Osteocyte (in vitro differentiated cells): Measurements from ENCODE around the gene UBAC2. TPM values are rescaled to one million over a fixed set of nuclear protein-coding genes. Genes with fewer than 3 reads are reported as not detected.

Experiments
- DNase-seq: peaks from one replicate; pipeline ENCODE4 v3.0.0; 2021; ENCODE audit warnings: mixed read lengths; ENCODE audit not compliant: unreplicated experiment; ENCODE audit errors: extremely low spot score
- H3K27ac Mint-ChIP-seq: one replicate; pipeline ENCODE4 v1.8.0; 2021; ENCODE audit warnings: mild to moderate bottlenecking, mixed read lengths; ENCODE audit not compliant: unreplicated experiment
- H3K27me3 Mint-ChIP-seq: one replicate; pipeline ENCODE4 v1.8.0; 2021; ENCODE audit warnings: mixed read lengths; ENCODE audit not compliant: unreplicated experiment
- H3K36me3 Mint-ChIP-seq: one replicate; pipeline ENCODE4 v1.8.0; 2021; ENCODE audit warnings: mixed read lengths; ENCODE audit not compliant: unreplicated experiment
- H3K4me1 Mint-ChIP-seq: one replicate; pipeline ENCODE4 v1.8.0; 2021; ENCODE audit warnings: mixed read lengths; ENCODE audit not compliant: unreplicated experiment
- H3K4me3 Mint-ChIP-seq: one replicate; pipeline ENCODE4 v1.8.0; 2021; ENCODE audit warnings: mild to moderate bottlenecking, moderate library complexity, mixed read lengths; ENCODE audit not compliant: unreplicated experiment
- H3K9me3 Mint-ChIP-seq: one replicate; pipeline ENCODE4 v1.8.0; 2021; ENCODE audit warnings: mixed read lengths; ENCODE audit not compliant: unreplicated experiment
- total RNA-seq: library from RNA; stranded (reverse); gene quantifications from 2 replicates; pipeline ENCODE4 v1.2.1, GENCODE V29; 2021
- TF ChIP-seq, protein P1 (sequence below): fragments of 200-600 bp; sonication (generic); IDR thresholded peaks from 2 replicates; pipeline ENCODE4 v1.5.0; 2021; ENCODE audit warnings: antibody characterized with exemption, mild to moderate bottlenecking, moderate library complexity

The UBAC2 gene
- total RNA-seq, 1 donor from 2014 or later, result 64.0 TPM

DNA sequence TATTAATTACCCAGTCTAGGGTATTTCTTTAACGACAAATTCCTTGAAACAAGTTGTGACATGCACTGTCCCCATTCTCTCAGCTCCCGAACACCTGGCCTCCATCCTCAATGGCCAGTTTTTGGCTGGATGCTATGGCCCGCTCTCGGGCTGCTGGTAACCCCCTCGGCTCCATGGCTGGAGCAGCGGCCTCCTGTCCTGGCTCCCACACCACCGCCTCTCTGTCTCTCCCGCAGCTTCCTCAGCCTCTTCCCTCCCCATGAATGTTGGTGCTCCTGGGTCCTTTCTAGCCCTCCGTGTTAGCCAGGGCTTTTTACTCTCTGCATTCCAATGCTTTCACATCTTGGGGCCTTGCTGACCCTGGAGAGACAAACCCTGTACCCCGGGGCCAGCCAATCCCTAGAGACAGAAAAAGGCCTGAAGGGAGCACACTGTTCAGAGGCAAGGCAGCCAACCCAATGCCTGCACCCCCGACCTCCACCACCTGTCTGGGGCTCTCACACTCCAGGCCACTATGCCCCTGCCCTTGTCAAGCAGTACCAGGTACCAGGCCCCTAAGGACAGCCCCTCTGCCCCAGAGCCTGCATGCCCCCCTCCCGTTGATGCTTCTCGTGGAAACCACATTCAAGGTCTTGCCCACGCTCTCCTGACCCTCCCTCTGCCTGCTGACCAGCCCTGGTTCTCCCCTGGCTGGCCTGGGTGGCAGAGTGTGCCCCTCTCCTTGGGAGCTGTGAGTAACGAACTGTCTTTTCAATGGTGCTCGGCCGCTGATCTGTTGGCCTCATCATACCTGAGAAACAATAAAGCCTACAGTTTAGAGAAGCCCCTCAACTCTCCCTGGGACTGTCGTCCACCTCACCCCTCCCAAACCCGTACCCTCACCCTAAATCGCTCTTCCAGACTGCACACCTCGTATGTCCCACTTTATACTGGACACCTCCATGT lies 193.4 kb downstream of the UBAC2 start:
- Mint-ChIP-seq H3K36me3 (no peaks in the 10 kb centered on the region), H3K27me3 (no peaks in the 10 kb centered on the region), H3K4me1 (peaks cover 4% of the 10 kb centered on the region)

DNA sequence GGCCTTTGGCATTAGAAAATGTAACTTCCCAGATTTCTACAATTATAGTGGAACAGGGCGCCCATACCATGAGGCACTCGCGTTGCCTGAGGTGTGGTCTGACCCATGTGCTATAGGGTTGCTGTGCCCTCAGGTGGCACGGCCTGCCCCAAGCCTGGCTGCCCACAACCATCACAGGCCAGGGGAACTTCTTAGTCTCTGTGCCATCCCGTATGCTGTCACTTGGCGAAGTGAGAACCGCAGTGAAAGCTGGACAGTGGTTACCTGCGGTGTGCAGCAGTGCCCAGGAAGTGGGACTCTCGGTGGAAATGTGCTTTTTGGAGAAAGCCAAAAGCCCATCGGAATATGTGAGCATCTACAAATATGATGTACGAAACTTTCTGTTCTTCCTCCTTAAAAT lies 194.8 kb downstream of the UBAC2 start:
- no peak for DNase-seq
- peaks cover 4% of the 10 kb centered on the region for H3K4me1 Mint-ChIP-seq
- no peaks in the 10 kb centered on the region for H3K9me3 Mint-ChIP-seq
- TF ChIP-seq, protein P1, sequence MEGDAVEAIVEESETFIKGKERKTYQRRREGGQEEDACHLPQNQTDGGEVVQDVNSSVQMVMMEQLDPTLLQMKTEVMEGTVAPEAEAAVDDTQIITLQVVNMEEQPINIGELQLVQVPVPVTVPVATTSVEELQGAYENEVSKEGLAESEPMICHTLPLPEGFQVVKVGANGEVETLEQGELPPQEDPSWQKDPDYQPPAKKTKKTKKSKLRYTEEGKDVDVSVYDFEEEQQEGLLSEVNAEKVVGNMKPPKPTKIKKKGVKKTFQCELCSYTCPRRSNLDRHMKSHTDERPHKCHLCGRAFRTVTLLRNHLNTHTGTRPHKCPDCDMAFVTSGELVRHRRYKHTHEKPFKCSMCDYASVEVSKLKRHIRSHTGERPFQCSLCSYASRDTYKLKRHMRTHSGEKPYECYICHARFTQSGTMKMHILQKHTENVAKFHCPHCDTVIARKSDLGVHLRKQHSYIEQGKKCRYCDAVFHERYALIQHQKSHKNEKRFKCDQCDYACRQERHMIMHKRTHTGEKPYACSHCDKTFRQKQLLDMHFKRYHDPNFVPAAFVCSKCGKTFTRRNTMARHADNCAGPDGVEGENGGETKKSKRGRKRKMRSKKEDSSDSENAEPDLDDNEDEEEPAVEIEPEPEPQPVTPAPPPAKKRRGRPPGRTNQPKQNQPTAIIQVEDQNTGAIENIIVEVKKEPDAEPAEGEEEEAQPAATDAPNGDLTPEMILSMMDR, result no peak
- no peak overlapping the region for H3K4me3 Mint-ChIP-seq
- H3K36me3 Mint-ChIP-seq, result peaks cover 1% of the 10 kb centered on the region
- no peak overlapping the region for H3K27ac Mint-ChIP-seq
- peaks cover 10% of the 10 kb centered on the region for H3K27me3 Mint-ChIP-seq

More for the DNA sequence above, 193.4 kb downstream of the UBAC2 start:
- no peak for DNase-seq
- no peaks in the 10 kb centered on the region for H3K9me3 Mint-ChIP-seq
- TF ChIP-seq, protein P1, result no peak
- H3K4me3 Mint-ChIP-seq, result no peak overlapping the region
- H3K27ac Mint-ChIP-seq, result no peak overlapping the region

DNA sequence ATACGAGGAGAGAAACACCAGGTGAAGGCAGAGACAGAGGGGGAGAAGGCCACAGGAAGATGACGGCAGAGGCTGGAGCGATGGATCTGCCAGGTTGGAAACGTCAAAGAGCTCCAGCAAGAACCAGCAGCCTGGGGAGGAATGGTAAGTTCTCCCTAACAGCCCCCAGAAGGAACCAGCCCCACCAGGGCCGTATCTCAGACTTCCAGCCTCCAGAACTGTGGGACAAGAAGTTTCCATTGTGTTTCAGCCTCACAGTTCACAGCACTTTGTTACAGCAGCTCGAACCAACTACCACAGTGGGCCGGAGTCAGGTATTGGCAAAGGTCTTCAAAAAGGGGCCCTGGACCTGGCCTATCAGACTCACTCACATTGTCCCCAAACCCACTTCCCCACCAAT lies 195.8 kb downstream of the UBAC2 start:
- no peaks in the 10 kb centered on the region for H3K9me3 Mint-ChIP-seq
- H3K27ac Mint-ChIP-seq, result no peak overlapping the region
- no peak for DNase-seq
- H3K36me3 Mint-ChIP-seq, result peaks cover 3% of the 10 kb centered on the region
- no peak overlapping the region for H3K4me3 Mint-ChIP-seq
- peaks cover 4% of the 10 kb centered on the region for H3K4me1 Mint-ChIP-seq
- peaks cover 15% of the 10 kb centered on the region for H3K27me3 Mint-ChIP-seq
- TF ChIP-seq, protein P1, result no peak

DNA sequence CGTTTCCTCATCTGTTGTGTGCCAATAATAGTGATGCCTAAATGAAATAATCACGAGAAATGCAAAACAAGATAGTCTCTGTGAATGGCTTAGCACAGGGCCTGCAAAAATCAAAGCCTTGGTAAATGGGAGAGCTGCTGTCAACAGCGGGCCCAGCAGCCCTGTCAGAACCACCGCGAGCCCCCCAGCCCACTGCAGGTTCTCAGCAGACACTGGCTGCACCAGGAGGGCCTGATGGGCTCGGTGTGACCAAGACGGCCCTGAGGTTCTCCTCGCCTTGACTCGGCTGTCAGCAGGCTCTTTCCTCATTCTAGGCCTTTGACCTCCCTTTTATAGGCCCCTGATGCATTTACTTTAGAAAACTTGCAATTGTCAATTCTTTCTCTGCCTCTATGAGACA lies 197.4 kb downstream of the UBAC2 start:
- H3K4me1 Mint-ChIP-seq, result no peaks in the 10 kb centered on the region
- H3K27me3 Mint-ChIP-seq, result peaks cover 21% of the 10 kb centered on the region
- TF ChIP-seq, protein P1, result no peak
- no peak overlapping the region for H3K27ac Mint-ChIP-seq
- H3K36me3 Mint-ChIP-seq, result peaks cover 5% of the 10 kb centered on the region
- DNase-seq, result no peak
- peaks cover 5% of the 10 kb centered on the region for H3K9me3 Mint-ChIP-seq
- H3K4me3 Mint-ChIP-seq, result no peak overlapping the region

DNA sequence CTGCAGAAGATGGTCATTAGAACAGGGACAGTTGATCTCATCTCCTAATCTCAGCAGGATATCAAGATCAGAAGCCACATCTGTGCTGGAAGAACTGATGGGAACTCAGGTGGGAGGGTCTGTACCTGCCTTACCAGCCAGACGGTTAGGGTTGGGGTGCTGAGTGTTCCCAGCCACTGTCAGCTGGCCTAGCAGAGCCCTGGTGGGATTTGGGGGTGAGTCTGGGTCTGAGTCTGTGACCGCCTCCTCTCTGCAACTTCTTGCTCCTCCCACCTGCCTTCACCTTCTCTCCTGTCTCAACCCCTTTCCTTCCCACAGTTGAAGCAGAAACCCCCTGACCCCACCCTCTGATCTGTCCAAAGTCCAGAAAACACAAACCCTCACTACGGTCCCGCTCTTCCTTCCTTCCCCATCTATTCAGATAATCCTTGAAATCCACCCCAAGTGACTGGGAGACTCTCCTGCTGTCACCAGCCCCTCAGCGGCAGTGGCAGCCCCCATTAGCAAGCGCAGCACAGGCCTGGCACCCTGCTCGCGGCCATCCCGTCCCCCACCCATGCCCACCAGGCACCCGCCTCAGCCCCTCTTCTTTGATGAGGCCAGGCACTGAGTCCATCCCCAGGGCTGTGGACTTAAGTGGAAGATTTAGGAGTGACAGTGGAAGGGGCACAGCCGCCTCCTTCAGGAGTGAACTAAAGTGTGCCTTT lies 198.4 kb downstream of the UBAC2 start:
- DNase-seq, result no peak
- H3K27me3 Mint-ChIP-seq, result peaks cover 26% of the 10 kb centered on the region

More for the DNA sequence above, 198.4 kb downstream of the UBAC2 start:
- Mint-ChIP-seq H3K36me3 (peaks cover 5% of the 10 kb centered on the region), H3K27ac (no peak overlapping the region), H3K4me1 (no peaks in the 10 kb centered on the region), H3K4me3 (no peak overlapping the region), H3K9me3 (peaks cover 5% of the 10 kb centered on the region)
- TF ChIP-seq, protein P1, result no peak
